HCT116 (cell line): ENCODE data around the gene ESPN. TPM values are rescaled to one million over a fixed set of nuclear protein-coding genes. Genes with fewer than 3 reads are reported as not detected.
A peak's percentile ranks its signal among the peaks of the same experiment; 100 is the strongest.

Experiments
- ATAC-seq: fragments of 200-7000 bp; cut with Tn5 transposase; 2 replicates; pipeline ENCODE4 v1.9.1; 2020; ENCODE audit warnings: mild to moderate bottlenecking, moderate library complexity
- BruUV-seq: library from RNA; stranded (reverse); fragments of 400-500 nt; replicated peaks from 2 replicates; lab custom pipeline; 2021; lab: Mats Ljungman, UMichigan
- CTCF ChIA-PET: fragments of 300-600 bp; sonication (Branson Sonifier 250); formaldehyde crosslinking; loops from one replicate; lab custom pipeline; 2021; ENCODE audit warnings: antibody characterized with exemption; lab: Charles Lee
- POLR2A ChIA-PET: fragments of 300-600, 350-600 bp; sonication (Branson Sonifier 250); formaldehyde crosslinking; loops from one replicate; lab custom pipeline; 2021; ENCODE audit warnings: antibody characterized with exemption; lab: Charles Lee
- RAD21 ChIA-PET, 2 experiments: fragments of 300-600 bp; sonication (Branson Sonifier 250); formaldehyde crosslinking; loops; one replicate each; lab custom pipeline; 2023; ENCODE audit warnings: low total read pairs in 2 of 2; ENCODE audit not compliant: uncharacterized antibody in 2 of 2, unreplicated experiment in 2 of 2, low non-redundant PET in 1 of 2; lab: Charles Lee
- DNase-seq: peaks from one replicate; pipeline ENCODE4 v3.0.0-alpha.2; 2010; ENCODE audit warnings: low read depth, low spot score
- H2AFZ ChIP-seq: fragments of 200-600 bp; shearing (Covaris generic), sonication (generic); 2 replicates; pipeline ENCODE4 v1.6.1; 2017; ENCODE audit warnings: low read depth, mixed run types, mixed read lengths, antibody characterized with exemption, low read length; ENCODE audit not compliant: poor library complexity, severe bottlenecking
- H3K27ac ChIP-seq: 2 replicates; pipeline ENCODE4 v1.5.1; 2012; ENCODE audit warnings: low read depth, low read length
- H3K27me3 ChIP-seq: fragments of 200-600 bp; sonication (generic); 2 replicates; pipeline ENCODE4 v1.6.1; 2016; ENCODE audit warnings: mixed run types, low read length, mixed read lengths; ENCODE audit not compliant: insufficient read depth
- H3K36me3 ChIP-seq, 2 experiments: fragments of 200-500 bp in 1 of 2; fragments of 200-600 bp in 1 of 2; sonication (Bioruptor generic) in 1 of 2; sonication (generic) in 1 of 2; 2 replicates each; pipeline versions ENCODE4 v1.5.1 to v1.6.1; 2014 to 2016; ENCODE audit warnings: low read length in 2 of 2, inconsistent platforms in 1 of 2, mixed read lengths in 1 of 2, mixed run types in 1 of 2; ENCODE audit not compliant: insufficient read depth in 2 of 2, control insufficient read depth in 1 of 2
- H3K4me1 ChIP-seq, 2 experiments: fragments of 200-600 bp in 1 of 2; sonication (generic) in 1 of 2; 2 replicates each; pipeline versions ENCODE4 v1.5.1 to v1.6.1; 2012 to 2017; ENCODE audit warnings: low read length in 2 of 2, inconsistent platforms in 1 of 2, mild to moderate bottlenecking in 1 of 2, mixed read lengths in 1 of 2, mixed run types in 1 of 2, moderate library complexity in 1 of 2; ENCODE audit not compliant: insufficient read depth in 2 of 2, control insufficient read depth in 1 of 2
- H3K4me2 ChIP-seq: fragments of 200-600 bp; sonication (generic); 2 replicates; pipeline ENCODE4 v1.6.1; 2017; ENCODE audit warnings: mixed run types, low read length, mixed read lengths
- H3K4me3 ChIP-seq, 2 experiments: fragments of 200-600 bp in 1 of 2; sonication (generic) in 1 of 2; replicated peaks in 1 of 2; 2 replicates each; pipeline ENCODE4 v1.5.1; 2011 to 2016; ENCODE audit warnings: low read length in 2 of 2, control low read depth in 1 of 2, low read depth in 1 of 2, mild to moderate bottlenecking in 1 of 2, mixed read lengths in 1 of 2, mixed run types in 1 of 2
- H3K79me2 ChIP-seq: fragments of 200-600 bp; sonication (generic); 2 replicates; pipeline ENCODE4 v1.6.1; 2017; ENCODE audit warnings: mild to moderate bottlenecking, mixed run types, low read length, moderate library complexity, mixed read lengths; ENCODE audit not compliant: insufficient read depth
- H3K9ac ChIP-seq: fragments of 200-600 bp; sonication (generic); 2 replicates; pipeline ENCODE4 v1.6.1; 2016; ENCODE audit warnings: low read length, mixed read lengths
- H3K9me2 ChIP-seq: fragments of 200-600 bp; sonication (generic), shearing (Covaris generic); 2 replicates; pipeline ENCODE4 v1.6.1; 2017; ENCODE audit warnings: mixed run types, mild to moderate bottlenecking, moderate library complexity; ENCODE audit not compliant: insufficient read depth
- H3K9me3 ChIP-seq, 2 experiments: fragments of 200-500 bp in 1 of 2; fragments of 200-600 bp in 1 of 2; sonication (Bioruptor generic) in 1 of 2; sonication (generic) in 1 of 2; 2 replicates each; pipeline ENCODE4 v1.6.1; 2014 to 2017; ENCODE audit warnings: low read length in 2 of 2, mixed read lengths in 2 of 2, inconsistent platforms in 1 of 2, low read depth in 1 of 2, mild to moderate bottlenecking in 1 of 2, mixed run types in 1 of 2, moderate library complexity in 1 of 2; ENCODE audit not compliant: control insufficient read depth in 1 of 2, insufficient read depth in 1 of 2
- H4K20me1 ChIP-seq: fragments of 200-600 bp; sonication (generic), shearing (Covaris generic); 2 replicates; pipeline ENCODE4 v1.6.1; 2017; ENCODE audit warnings: mixed run types, mild to moderate bottlenecking, moderate library complexity; ENCODE audit not compliant: insufficient read depth
- CBX3 ChIP-seq: IDR thresholded peaks from 2 replicates; pipeline ENCODE4 v1.6.1; 2012; ENCODE audit warnings: low read depth
- CEBPB ChIP-seq: IDR thresholded peaks from 2 replicates; pipeline ENCODE4 v1.6.1; 2012; ENCODE audit warnings: low read depth
- EGR1 ChIP-seq: IDR thresholded peaks from 2 replicates; pipeline ENCODE4 v1.6.1; 2012; ENCODE audit warnings: low read depth
- ELF1 ChIP-seq: IDR thresholded peaks from 2 replicates; pipeline ENCODE4 v1.6.1; 2012; ENCODE audit warnings: low read depth, borderline replicate concordance
- EZH2phosphoT487 ChIP-seq: fragments of 200-600 bp; IDR thresholded peaks from 2 replicates; pipeline ENCODE4 v1.6.1; 2018; ENCODE audit warnings: antibody characterized with exemption, borderline replicate concordance
- JUND ChIP-seq: IDR thresholded peaks from 2 replicates; pipeline ENCODE4 v1.6.1; 2012
- MAX ChIP-seq: IDR thresholded peaks from 2 replicates; pipeline ENCODE4 v1.6.1; 2012
- REST ChIP-seq: IDR thresholded peaks from 2 replicates; pipeline ENCODE4 v1.6.1; 2012; ENCODE audit warnings: low read depth
- SIN3A ChIP-seq: IDR thresholded peaks from 2 replicates; pipeline ENCODE4 v1.6.1; 2012; ENCODE audit warnings: low read depth
- SP1 ChIP-seq: IDR thresholded peaks from 2 replicates; pipeline ENCODE4 v1.6.1; 2012; ENCODE audit warnings: low read depth
- SRF ChIP-seq: IDR thresholded peaks from 2 replicates; pipeline ENCODE4 v1.6.1; 2012; ENCODE audit warnings: low read depth
- TCF7L2 ChIP-seq: IDR thresholded peaks from 2 replicates; pipeline ENCODE4 v1.7.0; 2011; ENCODE audit warnings: borderline replicate concordance, inconsistent platforms; ENCODE audit not compliant: insufficient read depth, insufficient read length; ENCODE audit errors: extremely low read depth
- ZBTB33 ChIP-seq: IDR thresholded peaks from 2 replicates; pipeline ENCODE4 v1.6.1; 2011; ENCODE audit warnings: mild to moderate bottlenecking, low read length, moderate library complexity; ENCODE audit not compliant: insufficient replicate concordance; ENCODE audit errors: extremely low read depth
- ZFX ChIP-seq: fragments of 450-650 bp; IDR thresholded peaks from 2 replicates; pipeline ENCODE4 v1.6.1; 2017
- ZNF274 ChIP-seq: fragments of 200-500 bp; sonication (Bioruptor generic); IDR thresholded peaks from 2 replicates; pipeline ENCODE4 v1.6.1; 2014; ENCODE audit warnings: mild to moderate bottlenecking, low read depth, low read length, inconsistent platforms
- intact Hi-C: fragments of 100-400 bp; cut with micrococcal nuclease; formaldehyde crosslinking; loops from 2 replicates; pipeline ENCODE4 v1.10.0; 2022
- total RNA-seq: library from RNA; stranded (reverse); gene quantifications from one replicate; pipeline ENCODE4 v1.2.1, GENCODE V29; 2021; ENCODE audit not compliant: unreplicated experiment

ESPN gene
- total RNA-seq, 1 experiment from 2014 or later: 114 TPM

- intact Hi-C loops: loop anchor here (1.0 to 5.0 kb wide), 2 partner anchors 38 to 732 kb away; no protein-coding TSS in a partner anchor
- no peaks in the 10 kb centered on the region for H3K9me3 ChIP-seq
- H3K9me2 ChIP-seq: no peaks in the 10 kb centered on the region
- no peak overlapping the region for H3K4me3 ChIP-seq
- H3K79me2 ChIP-seq: peaks cover 5% of the 10 kb centered on the region; the same call in 1 of the 2 replicates
- H3K36me3 ChIP-seq: no peaks in the 10 kb centered on the region
- BruUV-seq: no TSS peak
- POLR2A ChIA-PET: no interaction called here
- TF ChIP-seq CEBPB (no peak), SIN3A (no peak), ZFX (no peak), ZNF274 (no peak), EZH2phosphoT487 (no peak), TCF7L2 (no peak), ZBTB33 (no peak), JUND (no peak), MAX (no peak), REST (no peak), EGR1 (no peak), CBX3 (no peak), SRF (no peak), SP1 (no peak), ELF1 (no peak)
- no peaks in the 10 kb centered on the region for H4K20me1 ChIP-seq
- H3K27ac ChIP-seq: no peak overlapping the region
- DNase-seq: no peak
- no peak overlapping the region for H2AFZ ChIP-seq
- no peak for ATAC-seq
- RAD21 ChIA-PET: no interaction called here
- peaks cover 17 to 31% of the 10 kb centered on the region in 2 experiments; a peak in 3 of 4 replicates for H3K4me1 ChIP-seq
- 0 out of 2 replicates have a peak overlapping the region, but pooled peaks have one; percentile 32 for H3K9ac ChIP-seq
- H3K4me2 ChIP-seq: no peak overlapping the region
- CTCF ChIA-PET: interaction anchor here (0.6 kb wide), 1 partner anchor 13 kb away, joined by 4 read pairs; no protein-coding TSS in a partner anchor
- H3K27me3 ChIP-seq: no peaks in the 10 kb centered on the region
Observed at GRCh38 chr1:6485168-6486101, 60.9 kb downstream of the ESPN start.
